Measurements from ENCODE around the gene TRIM22.
"Not testable (repeated sequence)": the region's sequence is repeated elsewhere in the genome, so short reads cannot be mapped to it uniquely, and the experiment has no call there.

The TRIM22 gene

GRCh38 chr11:5691238-5691963 is 1.8 kb downstream of the TRIM22 start:
- not testable (repeated sequence) for DNase-seq

- no peak for DNase-seq
These were observed 2.4 kb downstream of the TRIM22 start for GRCh38 chr11:5691964-5692361.

DNA sequence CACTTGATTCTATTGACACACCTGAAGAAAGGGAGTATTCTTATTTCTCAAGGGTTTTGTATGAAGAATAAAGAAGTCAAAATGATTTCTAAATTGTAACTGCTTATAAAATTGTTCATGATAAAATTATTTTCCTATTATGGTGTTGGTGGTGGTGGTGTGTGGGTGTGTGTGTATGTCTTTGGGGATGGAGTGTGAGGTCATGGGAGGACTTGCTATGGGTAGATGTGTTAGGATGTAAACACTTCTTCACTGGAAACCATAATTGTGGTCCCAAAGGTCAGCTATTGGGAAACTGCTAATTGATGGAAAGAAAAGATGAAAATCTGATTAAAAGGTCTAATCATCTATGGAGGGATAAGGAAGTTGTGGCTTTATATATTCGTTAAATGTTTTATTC is 5.1 kb downstream of the TRIM22 start:
- no peak for DNase-seq

- DNase-seq = no peak
These were observed 6.0 kb downstream of the TRIM22 start for GRCh38 chr11:5695580-5695979.

- no peak for DNase-seq
These were observed 6.6 kb downstream of the TRIM22 start for GRCh38 chr11:5696210-5696609.

DNA sequence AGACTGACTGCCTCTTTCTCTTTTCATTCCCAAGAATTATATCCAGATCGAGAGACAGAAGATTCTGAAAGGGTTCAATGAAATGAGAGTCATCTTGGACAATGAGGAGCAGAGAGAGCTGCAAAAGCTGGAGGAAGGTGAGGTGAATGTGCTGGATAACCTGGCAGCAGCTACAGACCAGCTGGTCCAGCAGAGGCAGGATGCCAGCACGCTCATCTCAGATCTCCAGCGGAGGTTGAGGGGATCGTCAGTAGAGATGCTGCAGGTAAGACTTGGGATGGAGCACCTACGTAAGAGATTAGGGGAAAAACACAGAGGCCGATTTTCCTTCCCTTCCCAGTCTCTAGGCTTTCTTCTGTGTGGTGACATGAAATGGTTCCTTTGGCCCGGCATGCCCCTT is 8.7 kb downstream of the TRIM22 start:
- no peak for DNase-seq

DNA sequence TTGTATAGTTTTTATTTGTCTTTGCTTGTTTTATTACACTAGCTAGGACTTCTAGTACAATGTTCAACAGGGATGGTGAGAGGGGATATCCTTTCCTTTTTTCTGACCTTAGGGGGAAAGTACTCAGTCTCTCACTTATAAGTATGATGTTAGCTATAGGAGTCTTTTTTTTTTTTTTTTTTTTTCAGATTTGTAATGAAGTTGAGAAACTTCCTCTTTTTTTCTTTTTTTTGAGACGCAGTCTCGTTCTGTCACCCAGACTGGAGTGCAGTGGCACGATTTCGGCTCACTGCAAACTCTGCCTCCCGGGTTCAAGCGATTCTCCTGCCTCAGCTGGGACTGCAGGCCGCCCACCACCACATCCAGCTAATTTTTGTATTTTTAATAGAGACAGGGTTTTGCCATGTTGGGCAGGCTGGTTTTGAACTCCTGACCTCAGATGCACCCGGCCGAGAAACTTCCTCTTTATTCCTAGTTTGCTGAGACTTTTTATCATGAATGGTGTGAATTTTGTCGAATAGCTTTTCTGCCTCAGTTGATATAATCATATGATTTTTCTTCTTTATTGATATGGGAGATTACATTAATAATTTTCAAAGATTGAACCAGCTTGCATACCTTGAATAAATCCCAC is 10.9 kb downstream of the TRIM22 start:
- no peak for DNase-seq

- DNase-seq = no peak
These were observed 11.5 kb downstream of the TRIM22 start for GRCh38 chr11:5701055-5701577.

- no peak for DNase-seq
These were observed 14.3 kb downstream of the TRIM22 start for GRCh38 chr11:5703741-5704536.

DNA sequence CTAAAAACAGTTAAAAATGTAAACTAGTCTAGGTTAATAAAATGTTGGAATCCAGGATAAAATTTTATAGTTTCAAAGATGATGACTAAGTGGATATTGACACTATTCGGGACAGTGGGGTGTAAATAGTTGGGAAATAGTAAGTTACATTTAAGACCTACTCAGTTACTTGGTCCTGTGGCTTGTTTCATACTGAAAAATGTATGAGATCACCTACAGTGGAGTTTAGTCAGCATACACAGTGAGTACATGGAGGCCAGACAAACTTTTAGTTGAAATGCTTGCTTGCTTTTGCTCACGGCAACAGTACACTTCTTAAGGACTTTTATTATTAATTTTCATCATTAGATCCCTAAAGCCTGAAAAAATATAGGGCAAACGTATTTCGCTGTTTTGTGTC is 16.1 kb downstream of the TRIM22 start:
- DNase-seq = no peak

DNA sequence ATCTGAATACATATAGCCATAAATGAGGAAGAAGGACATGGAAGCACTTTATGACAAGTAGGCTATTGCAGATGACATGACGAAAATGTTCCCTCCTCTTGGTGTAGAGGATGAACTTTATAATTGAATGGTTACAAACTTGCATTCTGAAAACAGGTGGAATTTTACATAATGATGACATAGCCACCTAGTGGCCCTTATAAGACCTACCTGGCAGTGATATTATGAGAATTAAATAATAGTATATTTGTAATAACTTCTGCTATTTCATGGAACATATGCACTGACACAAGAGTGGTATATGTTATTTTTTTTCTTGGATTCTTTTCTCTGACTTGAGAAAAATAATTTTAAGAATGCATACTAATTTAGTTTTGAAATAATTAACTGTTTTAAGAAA is 22.9 kb downstream of the TRIM22 start:
- no peak for DNase-seq

DNA sequence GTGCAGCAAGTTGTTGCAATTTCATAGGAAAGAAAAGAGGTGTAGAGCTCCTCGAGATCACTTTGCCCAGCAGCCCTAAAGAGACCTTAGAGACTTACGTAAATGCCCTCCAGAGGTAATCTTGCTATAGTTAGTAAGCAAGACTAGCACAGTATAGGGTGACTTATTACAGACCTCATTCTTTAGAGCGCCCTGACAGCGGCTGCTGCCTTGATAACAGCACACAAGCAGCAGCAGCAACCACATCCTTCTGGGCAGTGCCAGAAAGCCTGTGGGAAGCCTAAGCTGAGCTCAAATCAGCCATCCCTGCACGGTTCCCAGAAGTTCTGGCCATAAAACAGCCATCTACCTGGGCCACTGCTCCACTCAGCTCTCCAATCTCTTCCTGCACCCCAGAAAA is 24.1 kb downstream of the TRIM22 start:
- DNase-seq = no peak

GRCh38 chr11:5716518-5716917 is 26.9 kb downstream of the TRIM22 start:
- DNase-seq = not testable (repeated sequence)

DNA sequence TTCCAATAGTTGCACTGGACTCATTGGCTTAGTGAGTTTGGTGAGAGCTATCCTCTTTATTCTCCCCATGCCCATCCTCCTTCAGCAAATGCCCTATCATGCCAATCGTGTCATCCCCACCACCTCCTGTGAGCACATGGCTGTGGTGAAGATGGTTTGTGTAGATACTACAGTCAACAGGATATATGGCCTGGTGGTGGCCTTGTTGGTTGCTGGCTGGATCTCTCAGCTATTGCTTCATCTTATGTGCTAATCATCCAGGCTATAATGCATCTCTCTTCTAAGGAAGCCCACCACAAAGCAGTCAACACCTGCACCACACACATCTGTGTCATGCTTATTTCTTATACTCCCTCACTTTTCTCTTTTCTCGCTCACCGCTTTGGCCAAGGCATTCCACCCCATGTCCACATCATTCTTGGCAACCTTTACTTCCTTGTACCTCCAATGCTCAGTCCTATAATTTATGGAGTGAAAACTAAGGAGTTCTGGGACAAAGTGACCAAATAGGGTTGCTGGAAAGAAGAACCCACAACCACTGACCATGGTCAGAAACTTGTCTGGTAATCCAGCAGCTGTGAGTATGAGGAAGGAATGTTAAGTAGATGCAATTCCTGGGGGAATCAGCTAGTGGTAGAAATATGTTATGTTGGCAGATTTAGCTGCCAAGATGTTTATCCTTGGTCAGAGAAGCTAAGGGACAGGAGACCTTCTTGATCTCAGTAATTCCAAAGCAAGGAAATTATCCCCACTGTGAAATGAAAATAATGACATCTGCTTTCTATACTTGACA is 30.3 kb downstream of the TRIM22 start:
- no peak for DNase-seq

DNA sequence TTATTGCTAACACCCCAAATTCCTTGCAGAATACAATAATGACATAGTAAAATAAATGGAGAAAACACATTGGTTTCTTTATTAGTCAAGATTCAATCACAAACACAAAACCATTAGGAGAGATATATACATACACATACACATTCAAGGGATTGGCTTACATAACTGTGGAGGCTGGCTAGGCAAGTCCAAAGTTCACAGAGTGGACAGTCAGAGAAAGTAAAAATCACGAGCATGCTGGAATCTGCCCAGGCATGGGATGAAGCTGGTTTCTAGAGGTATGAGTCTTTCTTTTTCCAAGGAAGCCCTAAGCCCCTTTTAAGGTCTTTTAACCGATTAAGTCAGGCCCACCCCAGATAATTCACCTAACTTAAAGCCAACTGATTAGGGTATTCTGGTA is 33.0 kb downstream of the TRIM22 start:
- no peak for DNase-seq

- DNase-seq = no peak
These were observed 36.8 kb downstream of the TRIM22 start for GRCh38 chr11:5726351-5726750.

- DNase-seq = no peak
These were observed 38.1 kb downstream of the TRIM22 start for GRCh38 chr11:5727691-5728090.

- DNase-seq = no peak
These were observed 46.8 kb downstream of the TRIM22 start, which contains the start of gene OR56B1 for GRCh38 chr11:5736396-5736795. TSS of gene OR56B1 (plus strand) at chr11:5736448. CDS start at chr11:5736517, 69 bp downstream.

- DNase-seq = no peak
These were observed 47.5 kb downstream of the TRIM22 start for GRCh38 chr11:5737091-5737490.

- no peak for DNase-seq
These were observed 48.2 kb downstream of the TRIM22 start for GRCh38 chr11:5737670-5738392.

GRCh38 chr11:5738431-5738830 is 48.8 kb downstream of the TRIM22 start:
- DNase-seq = no peak

DNA sequence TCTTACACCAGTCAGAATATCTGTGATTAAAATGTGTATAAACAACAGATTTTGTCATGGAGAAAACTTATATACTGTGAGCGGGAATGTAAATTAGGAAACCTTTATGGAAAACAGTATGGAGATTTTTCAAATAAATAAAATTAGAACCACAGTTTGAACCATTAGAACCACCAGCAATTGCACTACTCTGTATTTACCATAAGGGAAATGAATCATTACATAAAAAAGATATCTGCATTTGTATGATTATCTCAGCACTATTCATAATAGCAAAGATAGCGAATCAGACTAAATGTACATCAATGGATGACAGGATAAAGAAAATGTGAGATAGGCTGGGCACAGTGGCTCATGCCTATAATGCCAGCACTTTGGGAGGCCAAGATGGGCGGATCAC is 57.0 kb downstream of the TRIM22 start:
- DNase-seq = no peak

Measured in NCI-H2227 treated with DMSO at 0.1 percent for 48 hours (cell line).